ENCODE measurements around the gene EN2. TPM values are rescaled to one million over a fixed set of nuclear protein-coding genes. Genes with fewer than 3 reads are reported as not detected.

Gene EN2
- total and polyA plus RNA-seq, 10 donors = 0.03 to 0.04 TPM; not detected in 8

GRCh38 chr7:155423337-155424285 lies 34.3 kb upstream of the EN2 start:
- 72 to 86% (median 77%) methylated on average over 17 to 24 of the region's 24 CpGs for WGBS, 5 donors
- H3K9me3 ChIP-seq = no peaks in the 10 kb centered on the region
- no peaks in the 10 kb centered on the region for H3K36me3 ChIP-seq
- no peaks in the 10 kb centered on the region for H3K4me1 ChIP-seq
- TF ChIP-seq CTCF (IDR thresholded peaks at IDR 0.05 in 8 of 11, conservative IDR thresholded peaks at IDR 0.05 in 3 of 11) (no peak), POLR2AphosphoS5 (IDR thresholded peaks at IDR 0.05) (no peak), POLR2A (IDR thresholded peaks at IDR 0.05) (no peak)
- H3K27me3 ChIP-seq (replicated peaks in 1 of 7) = peaks cover 0 to 82% (median 0%) of the 10 kb centered on the region in 7 donors
- DNase-seq = peak; percentile 65
- H3K4me3 ChIP-seq = no peak overlapping the region
- no peak overlapping the region for H3K27ac ChIP-seq
- intact Hi-C loops (cut with DNase I; ENCODE audit: low total_unique reads) = no loop called here

- Histone ChIP-seq H3K4me1 (no peaks in the 10 kb centered on the region), H3K36me3 (no peaks in the 10 kb centered on the region), H3K27me3 (replicated peaks in 1 of 7) (peaks cover 0 to 82% (median 0%) of the 10 kb centered on the region in 7 donors), H3K27ac (no peak overlapping the region), H3K9me3 (no peaks in the 10 kb centered on the region), H3K4me3 (no peak overlapping the region)
- WGBS, 5 donors = 82 to 92% (median 85%) methylated on average over 17 to 22 of the region's 22 CpGs
- intact Hi-C loops (cut with DNase I; ENCODE audit: low total_unique reads) = no loop called here
- no peak for TF ChIP-seq POLR2AphosphoS5 (IDR thresholded peaks at IDR 0.05)
- no peak for TF ChIP-seq POLR2A (IDR thresholded peaks at IDR 0.05)
- no peak for TF ChIP-seq CTCF (IDR thresholded peaks at IDR 0.05 in 8 of 11, conservative IDR thresholded peaks at IDR 0.05 in 3 of 11)
- peak; percentile 25 for DNase-seq
These were observed 33.5 kb upstream of the EN2 start for GRCh38 chr7:155424301-155425010.

DNA sequence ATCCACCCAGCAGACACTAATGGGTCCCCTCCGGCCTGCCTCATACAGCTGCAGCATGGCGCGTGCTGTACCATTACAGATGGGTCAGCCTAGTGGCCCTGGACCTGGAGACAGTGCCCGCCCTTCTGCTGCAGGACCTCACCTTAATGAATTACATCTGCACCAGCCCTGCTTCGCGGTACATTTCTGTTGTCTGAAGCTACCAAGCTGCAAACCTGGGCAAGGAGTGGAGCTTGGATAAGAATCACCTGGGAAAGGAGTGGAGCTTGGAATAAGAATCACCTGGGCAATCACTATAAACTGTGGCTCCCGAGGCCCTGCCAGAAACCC lies 33.0 kb upstream of the EN2 start:
- H3K27me3 ChIP-seq (replicated peaks in 1 of 7) = peaks cover 0 to 82% (median 0%) of the 10 kb centered on the region in 7 donors
- H3K27ac ChIP-seq = no peak overlapping the region
- H3K4me3 ChIP-seq = no peak overlapping the region
- peak; percentile 48 for DNase-seq
- H3K4me1 ChIP-seq = no peaks in the 10 kb centered on the region
- intact Hi-C loops (cut with DNase I; ENCODE audit: low total_unique reads) = no loop called here
- WGBS, 5 donors = 77 to 93% (median 84%) methylated on average over 7 of the region's 7 CpGs
- no peaks in the 10 kb centered on the region for H3K9me3 ChIP-seq
- H3K36me3 ChIP-seq = no peaks in the 10 kb centered on the region
- no peak for TF ChIP-seq POLR2AphosphoS5 (IDR thresholded peaks at IDR 0.05)
- no peak for TF ChIP-seq POLR2A (IDR thresholded peaks at IDR 0.05)
- no peak for TF ChIP-seq CTCF (IDR thresholded peaks at IDR 0.05 in 8 of 11, conservative IDR thresholded peaks at IDR 0.05 in 3 of 11)

DNA sequence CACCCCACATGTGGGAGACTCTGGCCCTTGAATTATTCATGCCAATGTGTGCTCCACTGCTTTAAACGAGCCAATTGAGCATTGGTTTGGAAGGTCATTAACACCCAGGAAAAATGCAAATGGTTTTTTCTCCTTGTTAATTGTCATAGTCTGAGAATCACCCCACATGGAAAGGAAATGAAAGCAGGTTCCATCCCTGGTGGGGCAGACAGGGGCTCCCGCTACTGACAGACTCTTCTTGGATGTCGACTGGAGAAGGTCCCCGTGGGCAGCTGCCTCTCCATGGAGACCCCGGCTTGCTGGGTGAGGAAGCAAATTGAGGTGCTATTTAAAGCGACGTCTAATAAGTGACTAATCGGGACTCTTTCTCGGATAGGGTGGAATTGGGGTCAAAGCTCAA lies 32.0 kb upstream of the EN2 start:
- TF ChIP-seq POLR2A (IDR thresholded peaks at IDR 0.05) (no peak), POLR2AphosphoS5 (IDR thresholded peaks at IDR 0.05) (no peak), CTCF (IDR thresholded peaks at IDR 0.05 in 8 of 11, conservative IDR thresholded peaks at IDR 0.05 in 3 of 11) (no peak)
- WGBS, 5 donors = 70 to 79% (median 73%) methylated on average over 9 of the region's 9 CpGs
- Histone ChIP-seq H3K36me3 (no peaks in the 10 kb centered on the region), H3K9me3 (no peaks in the 10 kb centered on the region), H3K4me3 (no peak overlapping the region), H3K4me1 (no peaks in the 10 kb centered on the region), H3K27ac (no peak overlapping the region), H3K27me3 (replicated peaks in 1 of 7) (peaks cover 0 to 86% (median 0%) of the 10 kb centered on the region in 7 donors)
- DNase-seq = peak; percentile 19
- intact Hi-C loops (cut with DNase I; ENCODE audit: low total_unique reads) = no loop called here

Measured in spleen (tissue), 11 donors.